HG03135 (cell line): ENCODE data around the gene TUBB2B.
"Not testable (repeated sequence)": the region's sequence is repeated elsewhere in the genome, so short reads cannot be mapped to it uniquely, and the experiment has no call there.

ENCODE experiments used
- ATAC-seq: cut with Tn5 transposase; IDR thresholded peaks from one replicate; pipeline ENCODE4 v1.9.1; 2021; ENCODE audit warnings: mild to moderate bottlenecking, moderate library complexity; ENCODE audit not compliant: unreplicated experiment

TUBB2B gene

DNA sequence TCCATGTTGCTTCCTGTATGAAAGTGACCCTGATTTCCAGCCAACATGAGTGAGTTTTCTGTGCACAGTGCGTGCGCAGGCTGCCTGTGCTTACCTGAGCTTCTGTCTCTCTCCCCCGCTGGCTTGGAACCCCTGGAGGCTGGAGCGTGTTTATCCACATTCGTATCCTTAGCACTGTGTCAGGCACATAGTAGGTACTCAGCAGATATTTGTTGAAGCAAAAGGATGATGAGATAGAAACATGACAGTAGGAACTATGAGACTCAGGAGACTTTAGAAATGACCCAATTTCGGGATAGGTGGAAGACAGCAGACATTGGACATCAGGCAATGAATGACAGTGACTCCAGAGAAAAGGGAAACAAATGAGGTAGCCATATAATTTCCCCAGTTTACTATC, 15.2 kb downstream of the TUBB2B start:
- no peak for ATAC-seq

DNA sequence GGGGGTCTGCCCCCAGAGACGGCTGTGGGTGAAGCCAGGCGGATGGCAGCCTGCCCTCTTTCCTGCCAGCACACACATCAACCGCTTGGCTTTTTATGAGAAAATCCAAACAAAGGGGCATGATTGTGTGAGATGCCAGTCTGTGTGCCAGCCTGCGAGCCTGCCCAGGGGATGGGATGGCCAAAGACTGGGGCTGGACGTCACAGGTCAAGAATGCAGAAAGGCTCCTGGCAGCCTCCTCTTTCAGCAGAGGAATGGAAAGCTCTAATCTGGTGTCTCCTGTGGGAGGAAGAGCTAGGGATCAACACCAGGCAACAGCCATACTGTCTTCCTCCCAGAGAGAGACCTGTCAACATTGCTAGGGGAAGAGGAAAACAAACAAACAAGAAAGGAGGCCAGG, 15.8 kb downstream of the TUBB2B start:
- no peak for ATAC-seq

DNA sequence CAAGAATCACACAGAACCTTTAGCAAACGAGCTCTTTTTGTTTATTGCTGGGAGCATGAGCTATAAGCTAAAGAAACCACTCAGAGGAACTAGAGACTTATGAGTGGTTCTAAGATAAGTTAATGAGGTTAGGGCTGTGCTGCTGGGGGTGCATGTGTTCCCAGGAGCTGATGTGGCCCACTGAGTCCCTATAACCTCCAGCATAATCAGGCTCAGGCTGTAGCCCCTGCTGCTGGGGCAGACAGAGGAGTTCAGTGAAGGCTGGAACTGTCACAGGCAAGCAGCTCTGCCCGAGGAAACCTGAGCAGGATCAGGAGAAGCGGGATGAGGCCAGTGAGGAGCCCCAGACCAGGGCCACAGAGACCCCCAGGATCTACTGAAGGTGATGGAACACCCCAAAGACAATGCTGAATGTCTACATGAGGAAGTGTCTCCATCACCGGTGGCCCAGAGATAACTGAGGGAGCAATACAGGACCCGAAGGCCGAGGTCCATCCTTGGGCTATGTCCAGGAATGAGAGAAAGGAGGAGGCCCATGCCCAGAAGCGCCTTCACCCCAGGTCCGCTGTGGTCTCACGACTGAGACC, 17.3 kb downstream of the TUBB2B start:
- ATAC-seq: no peak

DNA sequence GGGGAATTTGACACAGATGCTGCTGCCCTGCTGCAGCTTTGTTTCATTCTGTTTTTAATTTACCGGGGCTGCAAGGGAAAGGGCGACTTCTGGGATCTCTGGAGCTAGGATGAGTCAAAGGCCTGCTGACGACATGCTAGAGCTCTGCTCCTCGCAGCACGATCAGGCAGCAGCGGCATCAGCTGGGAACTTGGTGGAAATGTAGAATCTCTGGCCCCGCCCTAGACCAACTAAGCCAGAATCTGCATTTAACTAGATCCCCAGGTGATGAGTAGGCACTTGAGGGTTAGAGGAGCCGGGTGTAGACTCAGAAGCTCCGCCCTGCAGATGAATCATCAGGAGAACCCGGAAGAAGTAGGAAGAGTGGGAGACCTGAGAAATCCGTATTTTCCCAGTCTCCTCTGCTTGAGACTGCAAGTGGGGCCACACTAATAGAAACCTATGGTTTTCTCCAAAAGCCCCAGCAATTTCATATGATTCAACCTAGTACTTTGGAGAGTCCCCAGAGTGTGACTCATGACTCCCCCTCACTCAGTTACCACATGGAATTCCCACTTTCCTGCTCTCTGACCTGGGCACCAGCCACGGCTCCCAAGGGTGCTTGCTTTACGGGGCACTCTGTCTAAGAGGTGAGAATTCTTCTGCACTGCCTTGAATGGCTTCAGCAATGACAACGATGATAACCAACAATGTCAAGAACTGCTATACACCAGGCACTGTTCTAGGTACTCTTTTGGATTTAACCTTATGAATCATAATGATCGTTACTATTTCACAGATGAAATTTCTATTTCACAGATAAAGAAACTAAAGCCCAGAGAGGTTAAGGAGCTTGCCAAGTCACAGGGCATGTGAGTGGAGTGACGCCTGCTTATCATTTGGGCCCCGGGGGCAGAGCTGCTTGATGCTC, 18.1 kb downstream of the TUBB2B start:
- peak; percentile 52 for ATAC-seq

DNA sequence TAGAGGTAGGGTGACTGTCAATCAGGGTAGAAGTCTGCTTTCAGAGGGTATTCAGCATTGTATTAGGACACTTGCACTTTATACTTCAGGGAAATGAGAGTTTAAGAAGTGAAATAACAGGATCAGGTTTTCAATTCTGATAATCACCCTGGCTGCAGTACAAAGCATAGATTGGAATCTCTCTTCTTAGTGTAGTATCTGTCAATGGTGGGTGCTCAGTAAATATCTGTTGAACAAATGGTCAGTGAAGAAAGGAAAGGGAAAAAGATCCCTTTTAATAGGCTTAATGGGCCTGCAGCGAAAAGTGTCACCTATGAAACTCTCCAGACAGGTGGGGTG, 18.7 kb downstream of the TUBB2B start:
- ATAC-seq: no peak

DNA sequence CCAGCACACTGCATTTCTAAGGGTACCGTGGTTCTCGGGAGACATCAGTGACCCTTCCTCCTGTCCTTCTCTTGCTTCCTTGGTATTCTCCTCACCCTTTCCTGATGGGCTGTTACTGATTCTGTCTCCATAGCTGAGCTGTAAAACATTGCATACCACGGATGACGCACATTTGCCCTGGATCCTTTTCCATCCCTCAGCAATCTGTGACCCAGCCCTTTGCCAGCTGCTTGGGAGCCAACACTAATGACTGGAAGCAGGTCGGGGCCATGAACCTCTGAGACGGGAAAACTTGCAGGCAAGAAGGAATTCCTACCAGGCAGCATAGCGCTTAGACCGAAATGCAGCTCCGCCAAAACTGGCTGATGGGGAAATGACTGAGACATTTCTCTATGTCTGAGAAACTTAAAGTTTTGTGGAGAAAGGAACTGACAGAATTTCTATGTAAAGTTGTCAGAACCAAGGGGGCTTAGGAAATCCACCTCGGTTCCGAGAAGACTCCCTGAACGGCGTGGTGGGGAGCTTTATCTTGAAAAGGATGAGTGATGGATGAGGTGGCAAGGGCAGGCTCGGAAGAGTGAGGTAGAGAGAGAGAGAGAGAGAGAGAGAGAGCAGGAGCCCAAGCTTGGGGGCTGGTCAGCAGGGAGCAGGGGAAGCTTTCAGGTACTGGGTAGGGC, 19.2 kb downstream of the TUBB2B start:
- ATAC-seq: no peak

DNA sequence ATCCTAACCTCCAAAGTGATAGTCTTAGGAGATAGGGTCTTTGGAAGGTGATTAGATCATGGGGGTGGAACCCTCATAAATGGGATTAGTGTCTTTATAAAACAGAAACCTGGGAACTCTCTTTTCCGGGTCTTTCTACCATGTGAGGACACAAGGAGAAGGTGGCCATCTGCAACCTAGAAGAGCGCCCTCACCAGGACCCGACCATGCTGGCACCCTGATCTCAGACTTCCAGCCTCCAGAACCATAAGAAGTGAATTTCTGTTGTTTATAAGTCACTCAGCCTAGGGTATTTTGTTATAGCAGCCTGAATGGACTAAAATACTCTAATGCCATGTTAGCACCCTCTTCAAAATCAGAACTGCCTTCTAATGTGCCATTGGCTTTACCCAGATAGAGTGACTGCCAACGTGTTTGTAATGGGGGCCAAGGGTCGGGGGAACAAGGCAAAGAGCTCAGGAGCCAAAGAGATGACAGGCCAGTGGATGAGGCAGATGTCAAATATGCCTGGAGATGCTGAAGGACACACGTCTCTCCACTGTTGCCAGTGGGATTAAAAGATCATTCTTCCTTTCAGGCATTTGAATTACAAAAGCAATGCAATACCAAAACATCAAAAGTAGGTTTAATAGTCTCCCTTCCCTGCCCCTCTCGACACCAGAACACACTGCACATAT, 21.0 kb downstream of the TUBB2B start:
- no peak for ATAC-seq

DNA sequence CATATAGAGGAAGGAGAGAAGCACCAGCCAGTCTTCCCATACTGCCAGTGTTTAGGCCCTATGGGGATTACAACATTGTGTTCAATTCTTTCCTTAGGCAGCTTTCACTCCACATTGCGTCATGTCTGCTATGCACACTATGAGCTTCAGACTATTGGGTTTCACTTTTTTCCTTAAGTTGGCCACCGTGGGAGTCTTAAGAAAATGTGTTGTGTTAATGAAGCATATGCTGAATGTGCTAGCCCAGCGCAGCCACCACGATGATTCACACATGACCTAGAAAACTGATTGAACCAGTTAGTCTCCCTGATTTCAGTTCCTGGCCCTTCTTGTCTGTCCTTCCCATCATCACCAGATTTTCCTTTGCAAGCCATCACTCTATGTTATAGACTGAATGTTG, 21.5 kb downstream of the TUBB2B start:
- ATAC-seq: no peak

DNA sequence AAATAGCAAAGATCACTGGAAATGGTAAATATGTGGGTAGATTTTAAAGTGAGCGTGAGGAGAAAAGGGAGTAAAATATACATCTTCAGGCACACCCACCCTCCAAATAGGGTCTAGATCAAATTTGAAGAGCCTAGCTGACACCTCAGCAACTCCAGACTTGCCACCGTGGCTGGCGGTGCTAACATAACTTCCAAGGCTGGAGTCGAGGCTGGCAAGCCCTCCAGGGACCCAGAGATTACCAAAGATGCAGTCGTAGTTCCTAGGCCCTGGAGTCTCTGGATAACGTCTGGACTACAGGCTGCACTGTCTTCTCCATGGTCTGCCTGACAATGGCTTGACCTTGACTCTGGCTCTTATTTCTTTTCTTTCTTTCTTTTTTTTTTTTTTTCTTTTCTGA, 22.5 kb downstream of the TUBB2B start:
- ATAC-seq: no peak

DNA sequence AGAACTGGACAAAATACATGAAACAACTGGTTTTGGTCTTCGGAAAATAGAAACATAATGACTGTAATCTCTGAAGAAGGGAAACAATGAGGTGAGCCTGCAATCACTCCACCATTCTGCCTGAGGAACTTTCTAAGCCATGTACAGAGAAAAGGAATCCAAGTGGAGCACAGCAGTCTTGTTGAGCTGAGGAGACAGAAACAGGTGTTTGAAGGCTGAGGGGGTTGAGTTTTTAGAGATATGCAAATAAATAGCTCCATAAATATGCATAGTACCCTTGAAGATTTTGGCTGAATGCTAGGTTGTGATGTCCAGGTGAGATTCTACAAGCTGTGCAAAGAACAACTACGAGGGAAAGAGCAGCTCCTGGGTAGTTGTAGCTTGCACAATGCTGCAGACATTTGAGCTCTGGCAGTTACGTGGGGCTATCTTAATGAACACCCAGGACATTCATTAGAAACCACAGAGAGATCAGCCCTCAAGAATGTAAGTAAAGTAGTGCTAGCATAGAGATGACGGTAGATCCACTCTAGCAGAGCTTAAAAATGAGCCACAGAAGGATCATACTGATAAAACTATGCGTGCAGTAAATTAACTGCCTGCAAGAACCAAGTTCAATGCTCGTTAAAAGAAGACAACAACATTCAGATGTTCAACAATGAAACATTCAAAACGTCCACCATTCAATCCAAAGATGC, 24.3 kb downstream of the TUBB2B start:
- ATAC-seq: no peak

DNA sequence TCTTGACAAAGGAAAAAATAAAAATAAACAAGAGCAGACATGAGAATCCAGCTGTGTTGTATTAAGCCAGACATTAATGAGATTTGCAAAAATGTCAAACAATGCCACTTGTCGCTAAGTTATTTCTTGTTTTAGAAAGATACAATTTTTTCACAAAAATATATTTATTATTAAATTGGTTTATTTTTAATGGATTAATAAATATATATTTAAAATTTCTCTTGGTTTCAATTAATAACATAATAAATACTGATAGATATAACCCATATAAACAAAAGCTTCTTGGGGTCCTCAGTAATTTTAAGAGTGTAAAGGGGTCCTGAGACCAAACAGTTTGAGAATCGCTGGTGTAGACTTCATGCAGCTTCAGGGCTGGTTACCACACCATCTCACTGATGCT, 26.1 kb downstream of the TUBB2B start:
- no peak for ATAC-seq

DNA sequence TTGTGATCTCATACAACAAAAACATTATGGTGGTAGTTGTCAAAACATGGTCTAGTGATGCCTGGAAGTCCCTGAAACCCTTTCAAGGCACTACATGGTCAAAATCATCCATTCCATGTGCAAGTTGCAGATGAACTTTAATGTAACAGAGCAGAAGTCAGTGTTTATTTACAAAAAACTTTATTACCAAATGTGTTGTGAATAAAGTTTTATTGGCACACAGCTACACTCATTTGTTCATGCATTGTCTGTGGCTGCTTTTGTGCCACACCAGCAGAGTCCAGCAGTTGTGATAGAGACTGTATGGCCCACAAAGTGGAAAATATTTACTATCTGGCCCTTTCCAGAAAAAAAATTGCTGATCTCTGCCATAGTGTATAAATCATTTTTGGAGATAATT, 26.8 kb downstream of the TUBB2B start:
- ATAC-seq: no peak

DNA sequence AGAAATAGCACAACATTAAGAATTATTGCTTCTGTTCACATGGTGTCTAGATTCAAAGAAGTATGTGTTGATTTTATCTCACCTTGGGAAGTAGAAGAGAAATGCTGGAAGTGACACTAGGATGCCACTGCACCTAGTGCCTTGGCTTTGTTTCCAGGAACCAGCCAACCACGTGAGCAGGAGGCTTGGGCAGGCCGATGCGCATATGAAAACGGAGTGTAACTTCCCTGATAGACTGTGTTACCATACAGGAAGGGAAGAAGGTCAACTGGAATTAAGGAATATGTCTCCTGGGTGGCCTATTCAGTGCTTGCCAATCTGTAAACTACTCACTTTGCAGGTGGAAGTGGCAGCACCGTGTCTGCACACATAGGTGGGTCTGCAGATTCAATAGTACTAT, 28.1 kb downstream of the TUBB2B start:
- no peak for ATAC-seq

DNA sequence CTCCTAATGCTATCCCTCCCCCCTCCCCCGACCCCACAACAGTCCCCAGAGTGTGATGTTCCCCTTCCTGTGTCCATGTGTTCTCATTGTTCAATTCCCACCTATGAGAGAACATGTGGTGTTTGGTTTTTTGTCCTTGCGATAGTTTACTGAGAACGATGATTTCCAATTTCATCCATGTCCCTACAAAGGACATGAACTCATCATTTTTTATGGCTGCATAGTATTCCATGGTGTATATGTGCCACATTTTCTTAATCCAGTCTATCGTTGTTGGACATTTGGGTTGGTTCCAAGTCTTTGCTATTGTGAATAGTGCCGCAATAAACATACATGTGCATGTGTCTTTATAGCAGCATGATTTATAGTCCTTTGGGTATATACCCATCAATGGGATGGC, 29.7 kb downstream of the TUBB2B start:
- not testable (repeated sequence) for ATAC-seq

DNA sequence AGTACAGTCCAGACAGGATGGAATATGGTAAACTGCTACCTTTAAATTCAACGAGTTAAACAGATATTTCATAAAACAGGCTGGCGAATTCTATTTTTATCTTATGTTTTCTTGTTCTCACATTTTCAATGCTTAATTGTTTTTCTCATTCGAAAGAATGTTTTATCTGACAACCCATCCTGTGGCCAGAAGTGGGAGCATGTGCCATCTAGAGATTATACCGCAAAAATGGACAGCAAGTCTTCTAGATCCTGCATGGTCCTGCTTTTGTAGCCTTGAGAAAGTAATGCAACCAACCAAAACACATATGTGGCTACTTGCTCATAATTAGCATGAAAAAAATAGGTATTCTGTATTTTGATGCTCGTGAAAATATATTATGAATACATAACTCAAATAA, 30.7 kb downstream of the TUBB2B start:
- no peak for ATAC-seq

DNA sequence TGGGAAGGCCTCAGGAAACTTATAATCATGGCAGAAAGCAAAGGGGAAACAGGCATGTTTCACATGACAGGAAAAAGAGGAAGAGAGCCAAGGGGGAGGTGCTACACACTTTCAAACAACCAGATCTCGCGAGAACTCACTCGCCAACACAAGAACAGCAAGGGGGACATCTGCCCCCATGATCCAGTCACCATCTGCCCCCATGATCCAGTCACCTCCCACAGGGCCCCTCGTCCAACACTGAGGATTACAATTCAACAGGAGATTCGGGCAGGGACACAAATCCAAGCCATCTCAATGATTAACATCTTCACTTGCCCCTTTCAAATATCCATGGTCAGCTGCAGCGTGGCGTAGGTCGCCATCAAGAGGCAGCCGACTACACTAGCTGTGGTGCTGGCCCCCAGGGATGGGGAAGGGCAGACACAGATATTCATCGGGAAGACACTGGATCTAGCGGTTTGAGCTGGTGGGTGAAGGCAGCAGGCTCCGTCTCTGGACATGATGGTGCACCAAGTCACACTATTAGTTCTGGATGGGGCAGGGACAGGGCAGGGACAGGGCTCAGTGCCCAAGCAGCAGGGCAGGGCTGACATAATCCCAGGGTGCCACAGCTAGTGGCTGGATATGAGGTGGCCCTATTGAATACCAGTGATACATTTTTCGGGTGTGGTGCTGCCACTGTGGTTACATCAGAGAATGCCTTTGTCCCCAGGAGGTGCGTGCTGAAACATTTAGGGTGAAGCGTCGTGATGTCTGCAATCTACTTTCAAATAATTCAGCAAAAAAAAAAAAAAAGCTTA, 31.6 kb downstream of the TUBB2B start:
- ATAC-seq: no peak

DNA sequence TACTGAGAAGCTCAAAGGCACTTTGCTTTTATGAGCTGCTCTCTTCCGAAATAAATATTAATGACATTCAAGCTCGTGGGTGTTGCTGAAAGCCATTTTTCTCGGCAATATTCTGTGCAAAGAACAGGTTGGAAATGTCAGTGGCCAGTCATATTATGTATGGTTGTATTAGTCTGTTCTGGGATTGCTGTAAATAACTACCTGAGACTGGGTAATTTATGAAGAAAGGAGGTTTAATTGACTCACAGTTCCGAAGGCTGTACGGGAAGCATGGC, 32.1 kb downstream of the TUBB2B start:
- ATAC-seq: no peak

DNA sequence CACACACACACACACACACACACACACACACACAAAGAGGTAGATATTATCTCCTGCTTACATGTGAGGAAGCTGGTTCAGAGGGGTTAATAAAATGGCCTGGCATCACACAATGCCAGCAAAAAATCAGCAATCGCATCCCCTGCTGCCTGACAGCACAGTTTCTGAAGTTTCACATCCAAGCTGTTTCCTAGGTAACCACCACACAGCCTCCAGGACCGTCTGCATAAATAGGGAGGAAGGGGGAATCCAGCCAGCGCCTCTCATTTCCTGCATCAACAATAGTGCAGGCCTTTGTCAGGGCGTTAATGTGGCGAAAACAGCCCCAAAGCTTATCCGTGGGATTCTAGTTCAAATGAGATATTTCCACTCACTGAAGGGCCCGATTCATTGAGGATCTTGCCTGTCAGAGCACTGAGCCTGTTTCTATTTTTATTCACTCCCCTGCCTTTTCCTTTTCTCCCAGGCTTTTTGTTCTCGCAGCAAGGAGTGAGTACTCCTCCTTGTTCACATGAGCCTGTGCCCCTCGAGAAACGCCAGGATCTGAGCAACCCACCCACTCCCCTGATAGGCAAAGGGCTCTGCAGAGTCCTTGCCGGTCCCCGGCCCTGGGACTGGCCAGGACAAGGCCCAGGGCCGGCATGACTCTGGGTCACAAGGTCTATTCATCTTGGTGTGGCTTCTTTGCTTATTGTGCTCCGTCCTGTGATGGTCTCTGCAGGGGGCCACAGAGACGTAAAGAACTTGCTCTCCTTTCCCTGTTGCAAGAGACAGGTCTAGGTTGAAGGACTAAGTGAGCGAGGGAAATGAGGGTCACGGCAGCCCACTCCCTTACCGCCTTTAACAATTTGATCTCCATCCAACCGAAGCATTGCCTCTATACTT, 32.7 kb downstream of the TUBB2B start:
- no peak for ATAC-seq

DNA sequence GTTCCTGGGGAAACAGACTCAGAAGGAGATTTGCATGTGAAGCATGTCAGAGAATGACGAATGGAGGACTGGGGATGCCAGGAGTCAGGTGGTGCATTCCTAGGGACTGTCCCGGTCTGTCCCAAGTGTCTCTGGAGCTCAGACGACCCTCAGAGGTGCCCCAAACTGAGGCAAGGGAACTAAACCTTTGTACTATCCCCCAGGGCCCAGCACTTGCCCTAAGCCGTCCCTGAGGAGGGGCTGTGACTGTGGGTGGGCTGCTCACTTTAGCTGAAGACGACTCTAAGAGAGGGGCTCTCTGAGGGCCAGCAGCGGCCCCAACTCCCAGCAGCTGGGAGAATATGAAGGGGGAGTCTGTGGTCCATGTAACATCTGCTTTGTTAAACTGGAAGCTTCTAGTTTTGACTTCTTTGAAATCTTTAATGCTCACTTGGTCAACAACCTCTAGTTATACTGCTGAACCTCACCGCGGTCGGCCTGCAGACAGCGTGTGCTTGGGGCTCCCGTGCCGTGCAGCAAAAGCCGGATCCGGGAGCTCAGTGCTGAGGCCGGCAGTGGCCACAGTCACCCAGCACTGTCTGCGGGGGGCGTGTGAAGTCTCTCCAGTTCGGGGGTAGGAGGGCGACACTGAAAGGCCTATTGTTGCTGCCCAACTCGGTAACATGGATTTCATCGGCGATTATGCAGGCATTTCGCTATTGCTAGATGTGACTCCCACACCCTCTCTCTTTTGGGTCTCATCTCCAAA, 34.2 kb downstream of the TUBB2B start:
- ATAC-seq: no peak
